GM20000 (cell line): ENCODE results near the gene PHLPP1.

Experiments used
- DNase-seq: peaks from one replicate; pipeline ENCODE4 v3.0.0; 2012; ENCODE audit warnings: low spot score
- TF ChIP-seq, protein P1 (sequence below): IDR thresholded peaks from 2 replicates; pipeline ENCODE4 v1.5.1; 2012; ENCODE audit warnings: mild to moderate bottlenecking, control low read depth; ENCODE audit errors: extremely low read depth, missing control alignments

Gene PHLPP1

DNA sequence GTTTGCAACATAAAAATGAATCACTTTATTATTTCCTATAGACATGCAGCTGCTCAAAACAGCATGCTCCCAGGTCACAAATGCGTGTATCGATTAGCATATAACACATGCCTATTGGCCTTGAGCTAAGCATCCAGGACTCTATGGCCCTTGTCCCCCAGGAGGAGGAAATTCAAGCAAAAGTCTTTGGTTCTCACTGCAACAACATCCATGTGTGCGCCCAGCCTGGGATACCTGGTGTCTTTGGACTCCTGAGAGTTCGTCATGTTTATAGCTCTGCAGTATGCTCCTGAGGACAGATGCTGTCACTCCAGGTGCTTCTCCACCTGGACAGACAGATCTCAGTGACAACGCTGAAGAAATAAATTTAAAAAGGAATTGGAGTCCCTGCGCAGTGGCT is 284.6 kb downstream of the PHLPP1 start:
- no peak for DNase-seq
- TF ChIP-seq, protein P1, sequence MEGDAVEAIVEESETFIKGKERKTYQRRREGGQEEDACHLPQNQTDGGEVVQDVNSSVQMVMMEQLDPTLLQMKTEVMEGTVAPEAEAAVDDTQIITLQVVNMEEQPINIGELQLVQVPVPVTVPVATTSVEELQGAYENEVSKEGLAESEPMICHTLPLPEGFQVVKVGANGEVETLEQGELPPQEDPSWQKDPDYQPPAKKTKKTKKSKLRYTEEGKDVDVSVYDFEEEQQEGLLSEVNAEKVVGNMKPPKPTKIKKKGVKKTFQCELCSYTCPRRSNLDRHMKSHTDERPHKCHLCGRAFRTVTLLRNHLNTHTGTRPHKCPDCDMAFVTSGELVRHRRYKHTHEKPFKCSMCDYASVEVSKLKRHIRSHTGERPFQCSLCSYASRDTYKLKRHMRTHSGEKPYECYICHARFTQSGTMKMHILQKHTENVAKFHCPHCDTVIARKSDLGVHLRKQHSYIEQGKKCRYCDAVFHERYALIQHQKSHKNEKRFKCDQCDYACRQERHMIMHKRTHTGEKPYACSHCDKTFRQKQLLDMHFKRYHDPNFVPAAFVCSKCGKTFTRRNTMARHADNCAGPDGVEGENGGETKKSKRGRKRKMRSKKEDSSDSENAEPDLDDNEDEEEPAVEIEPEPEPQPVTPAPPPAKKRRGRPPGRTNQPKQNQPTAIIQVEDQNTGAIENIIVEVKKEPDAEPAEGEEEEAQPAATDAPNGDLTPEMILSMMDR: no peak

DNA sequence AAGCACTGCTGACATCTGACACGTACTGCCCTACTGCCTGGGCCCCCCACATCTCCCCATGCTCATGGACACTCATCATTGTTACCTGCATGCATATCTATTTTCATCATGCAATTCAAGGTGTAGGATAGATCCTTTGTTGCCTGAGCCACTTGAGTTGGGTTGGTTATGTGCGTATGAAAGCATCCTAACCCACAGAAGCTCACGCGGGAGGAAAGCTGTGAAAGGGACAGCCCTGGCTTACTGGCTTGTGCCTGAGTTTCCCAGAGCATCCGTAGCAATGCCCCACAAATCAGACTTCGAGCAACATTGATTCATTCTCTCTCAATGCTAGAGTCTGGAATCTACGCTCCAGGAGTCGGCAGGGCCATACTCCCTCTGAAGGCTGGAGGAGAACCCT is 285.5 kb downstream of the PHLPP1 start:
- TF ChIP-seq, protein P1: no peak
- DNase-seq: no peak

DNA sequence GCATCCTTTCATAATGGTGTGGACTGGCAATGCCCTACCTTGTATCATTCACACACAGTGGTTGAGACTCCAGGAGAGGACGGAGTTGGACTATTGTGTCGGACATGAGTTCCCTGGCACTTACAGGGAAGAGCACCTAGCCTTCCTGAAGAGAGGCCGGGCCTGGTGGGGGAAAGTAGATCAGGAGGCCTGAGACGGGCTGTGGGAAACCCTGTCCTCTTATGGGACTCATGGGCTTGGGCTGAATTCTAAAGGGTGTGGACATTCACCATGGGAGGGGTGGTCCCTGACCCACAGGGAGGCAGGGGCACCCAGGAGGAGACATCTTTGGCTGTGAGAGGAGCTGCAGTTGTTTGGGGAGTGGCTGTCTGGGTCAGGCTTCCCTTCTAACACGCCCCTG is 286.5 kb downstream of the PHLPP1 start:
- TF ChIP-seq, protein P1: no peak
- no peak for DNase-seq

DNA sequence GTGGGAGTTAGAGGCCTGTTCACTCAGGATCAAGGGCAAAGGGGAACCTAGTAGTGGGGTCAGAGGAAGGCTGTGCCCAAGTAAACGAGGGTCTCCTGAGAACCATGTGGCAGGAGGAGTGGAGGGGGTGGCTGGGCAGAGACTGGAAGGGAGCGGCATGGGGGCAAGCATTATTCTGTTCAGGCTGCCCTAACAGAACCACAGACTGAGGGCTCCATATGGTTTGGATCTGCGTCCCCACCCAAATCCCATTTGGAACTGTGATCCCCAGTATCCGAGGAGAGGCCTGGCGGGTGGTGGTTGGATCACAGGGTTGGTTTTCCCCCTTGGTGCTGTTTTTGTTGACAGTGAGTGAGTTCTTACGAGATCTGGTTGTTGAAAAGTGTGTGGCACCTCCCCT is 287.0 kb downstream of the PHLPP1 start:
- no peak for DNase-seq
- TF ChIP-seq, protein P1: no peak

DNA sequence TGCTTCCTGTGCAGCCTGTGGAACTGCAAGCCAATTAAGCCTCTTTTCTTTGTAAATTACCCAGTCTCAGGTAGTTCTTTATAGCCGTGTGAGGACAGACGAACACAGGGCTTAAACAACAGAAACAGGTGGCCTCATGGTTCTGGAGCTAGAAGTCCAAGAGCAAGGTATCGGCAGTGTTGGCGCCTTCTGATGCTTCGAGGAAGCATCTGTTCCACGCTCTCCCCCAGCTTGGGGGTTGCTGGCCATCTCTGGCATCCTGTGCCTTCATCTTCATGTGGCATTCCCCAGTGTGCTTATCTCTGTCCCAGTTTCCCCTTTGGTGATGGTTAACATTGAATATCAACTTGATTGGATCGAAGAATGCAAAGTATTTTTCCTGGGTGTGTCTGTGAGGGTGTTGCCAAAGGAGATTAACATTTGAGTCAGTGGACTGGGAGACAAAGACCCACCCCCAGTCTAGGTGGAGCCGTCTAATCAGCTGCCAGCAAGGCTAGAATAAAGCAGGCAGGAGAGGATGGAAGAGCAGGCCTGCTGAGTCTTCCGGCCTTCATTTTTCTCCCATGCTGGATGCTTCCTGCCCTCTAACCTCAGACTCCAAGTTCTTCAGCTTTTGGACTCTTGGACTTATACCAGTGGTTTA is 287.6 kb downstream of the PHLPP1 start:
- TF ChIP-seq, protein P1: no peak
- DNase-seq: no peak

DNA sequence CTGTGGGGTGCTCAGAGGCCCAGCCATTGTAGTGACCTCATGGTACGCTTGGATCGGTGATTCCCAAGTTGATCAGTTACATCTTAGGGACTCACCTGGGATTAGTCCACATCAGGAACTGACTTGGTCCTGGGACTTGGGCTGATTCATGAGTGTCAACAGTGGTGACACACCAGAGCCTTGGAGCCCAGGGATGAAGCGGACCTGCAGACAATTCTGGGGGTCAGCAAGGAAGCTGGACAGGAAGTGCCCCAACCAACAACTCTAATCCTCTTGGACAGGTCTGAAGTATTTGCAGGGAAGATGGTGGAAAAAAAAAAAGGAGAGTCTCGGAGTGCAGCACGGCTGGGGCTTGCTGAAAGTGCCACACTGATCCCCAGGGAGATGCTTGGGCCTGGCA is 288.6 kb downstream of the PHLPP1 start:
- TF ChIP-seq, protein P1: no peak
- no peak for DNase-seq

DNA sequence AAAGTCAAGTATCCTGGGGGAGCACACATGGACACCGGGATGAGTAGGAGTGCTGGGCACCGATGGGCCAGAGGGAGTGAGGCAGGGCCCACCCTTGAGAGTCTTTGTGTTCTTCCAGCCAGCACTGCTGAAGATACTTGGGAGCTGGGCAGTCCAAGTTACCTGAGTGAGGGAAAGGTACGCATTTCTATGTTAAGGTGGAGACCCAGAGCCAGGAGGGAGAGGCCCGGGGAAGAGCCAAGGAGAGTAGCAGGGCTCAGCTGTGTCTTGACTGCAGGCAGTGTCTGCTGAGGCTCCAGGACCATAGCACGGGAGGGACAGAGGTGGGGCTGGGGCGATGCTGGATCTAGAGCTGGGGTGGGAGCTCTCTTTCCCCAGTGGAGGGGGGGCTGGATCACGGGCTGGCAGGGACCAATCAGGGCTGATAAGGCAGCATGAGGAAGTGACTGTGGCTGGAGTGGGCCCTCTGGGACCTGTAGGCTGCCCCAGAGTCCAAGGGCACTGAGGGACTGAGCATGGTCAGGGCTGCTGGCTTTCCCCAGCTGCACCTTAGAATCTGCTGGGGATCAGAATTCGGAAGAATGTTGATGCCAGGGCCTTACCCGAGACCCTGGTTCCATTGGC is 289.2 kb downstream of the PHLPP1 start:
- TF ChIP-seq, protein P1: no peak
- no peak for DNase-seq
